HG03280 (cell line): ENCODE data around the gene GABRB1.

Source experiments
- ATAC-seq: cut with Tn5 transposase; IDR thresholded peaks from one replicate; pipeline ENCODE4 v1.9.1; 2021; ENCODE audit warnings: mild to moderate bottlenecking, moderate library complexity; ENCODE audit not compliant: unreplicated experiment

Gene GABRB1

GRCh38 chr4:47031011-47031678, at the start of gene GABRB1:
Gene GABRB1, plus strand, starts transcription at chr4:47031567.
- no peak for ATAC-seq

DNA sequence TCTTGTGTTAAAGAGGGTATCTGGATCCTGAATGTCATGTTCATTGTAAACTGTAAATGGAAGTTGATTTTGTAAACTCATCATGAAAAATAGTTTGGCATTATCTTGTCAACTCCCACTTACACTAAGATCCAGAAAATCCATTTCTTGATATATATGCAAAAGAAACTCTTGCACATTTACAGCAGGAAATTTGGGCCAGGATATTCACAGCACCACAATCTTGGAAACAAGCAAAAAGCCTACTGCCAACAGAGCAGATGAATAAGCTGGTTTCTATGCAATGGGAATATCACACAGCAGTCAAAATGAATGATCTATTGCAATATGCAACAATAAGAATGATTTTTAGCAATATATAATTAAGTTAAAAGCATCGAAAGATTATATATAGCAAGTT, 46.6 kb upstream of the GABRB1 start:
- ATAC-seq = no peak

DNA sequence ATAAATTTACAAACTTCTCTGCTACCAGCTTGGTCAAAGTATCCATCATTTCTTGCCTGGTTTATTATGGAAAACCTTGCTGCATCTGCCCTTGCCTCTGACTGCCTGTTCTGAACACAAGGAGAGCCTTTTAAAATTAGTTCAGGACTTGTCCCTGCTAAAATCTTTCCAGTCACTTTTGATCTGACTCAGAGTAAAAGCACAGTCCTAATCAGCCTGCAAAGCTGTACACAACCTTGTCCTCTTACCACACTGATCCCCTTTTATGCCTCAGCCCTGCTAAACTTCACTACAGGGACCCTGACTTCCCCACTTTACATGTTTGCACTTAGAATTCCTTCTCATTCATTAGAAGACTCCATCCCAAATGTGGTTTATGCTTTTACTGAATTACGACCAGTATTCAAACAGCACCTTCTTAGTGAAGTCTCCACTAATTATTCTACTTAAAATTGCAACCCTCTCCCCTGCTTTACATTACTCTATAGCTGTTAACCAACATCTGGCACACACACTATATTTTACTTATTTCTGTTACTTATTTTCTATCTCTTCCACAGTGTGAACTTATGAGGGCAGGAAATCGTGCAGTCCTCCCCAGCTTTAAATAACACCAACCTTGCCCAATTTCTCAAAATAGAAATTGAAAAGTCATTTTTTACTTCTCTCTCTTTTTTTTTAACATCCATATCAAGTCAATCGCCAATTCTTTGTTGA, 44.3 kb upstream of the GABRB1 start:
- no peak for ATAC-seq

GRCh38 chr4:46992338-46992737, 39.0 kb upstream of the GABRB1 start:
- ATAC-seq = no peak

GRCh38 chr4:46993075-46994006, 38.0 kb upstream of the GABRB1 start, which contains the start of gene GABRA4:
Gene GABRA4, minus strand, starts transcription at chr4:46993581. Its CDS starts 157 bp downstream, at chr4:46993424.
- ATAC-seq = no peak

DNA sequence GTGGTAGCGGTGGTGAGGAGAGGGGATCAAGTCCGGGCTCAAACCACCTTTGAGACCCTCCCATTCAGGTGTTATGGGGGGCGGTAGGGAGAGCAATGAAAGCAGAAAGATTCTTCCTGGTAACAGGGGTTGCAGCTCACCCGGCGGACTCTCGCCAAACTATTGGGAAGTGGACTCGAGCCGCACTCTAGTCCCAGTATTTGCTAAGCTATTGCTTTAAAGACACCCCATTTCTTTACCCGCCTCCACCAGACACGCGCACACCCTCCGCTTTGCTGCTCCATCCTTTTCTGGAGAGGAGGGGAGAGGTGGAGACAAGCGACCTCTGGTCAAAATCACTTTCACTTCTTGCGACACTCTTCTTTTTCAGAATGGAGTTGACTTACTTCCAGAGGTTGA, 37.4 kb upstream of the GABRB1 start:
- ATAC-seq = no peak

GRCh38 chr4:46999566-46999965, 31.8 kb upstream of the GABRB1 start:
- ATAC-seq = no peak

DNA sequence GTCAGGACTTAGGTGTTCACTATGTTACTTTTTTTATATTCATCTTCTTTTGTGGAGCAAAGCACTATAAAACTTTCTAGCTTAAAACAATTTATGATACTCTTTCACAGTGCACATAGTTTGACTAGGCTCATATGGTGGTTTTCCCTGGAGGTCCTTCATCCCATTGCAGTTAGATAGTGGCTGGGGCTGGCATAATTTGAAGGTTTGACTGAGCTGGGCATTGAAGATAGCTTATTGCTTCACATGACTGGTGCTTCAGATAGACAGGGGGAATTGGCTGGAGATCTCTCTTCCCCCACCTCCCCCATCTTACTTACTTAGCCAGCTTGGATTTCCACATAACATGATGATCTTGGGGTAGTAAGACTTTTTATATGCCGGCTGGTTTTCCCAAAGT, 31.0 kb upstream of the GABRB1 start:
- no peak for ATAC-seq

DNA sequence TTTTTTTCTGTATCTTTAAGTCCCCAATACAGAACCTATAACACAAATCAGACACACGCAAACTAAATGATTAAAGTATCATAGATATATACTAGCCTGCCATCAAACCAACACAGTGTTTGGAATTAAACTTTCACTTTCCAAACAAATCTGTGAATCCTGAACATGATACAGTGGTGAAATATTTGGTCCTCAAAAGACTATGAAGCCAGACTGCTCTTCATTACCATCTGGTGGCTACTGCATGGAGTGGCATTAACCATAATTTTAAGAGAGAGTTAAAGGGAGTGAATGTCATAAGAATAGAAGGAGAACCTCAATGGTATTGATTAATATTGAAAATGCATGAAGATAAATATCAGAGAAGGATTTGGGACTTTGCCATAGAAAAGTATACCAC, 28.8 kb upstream of the GABRB1 start:
- no peak for ATAC-seq

GRCh38 chr4:47010347-47010911, 20.9 kb upstream of the GABRB1 start:
- ATAC-seq = peak; percentile 7

DNA sequence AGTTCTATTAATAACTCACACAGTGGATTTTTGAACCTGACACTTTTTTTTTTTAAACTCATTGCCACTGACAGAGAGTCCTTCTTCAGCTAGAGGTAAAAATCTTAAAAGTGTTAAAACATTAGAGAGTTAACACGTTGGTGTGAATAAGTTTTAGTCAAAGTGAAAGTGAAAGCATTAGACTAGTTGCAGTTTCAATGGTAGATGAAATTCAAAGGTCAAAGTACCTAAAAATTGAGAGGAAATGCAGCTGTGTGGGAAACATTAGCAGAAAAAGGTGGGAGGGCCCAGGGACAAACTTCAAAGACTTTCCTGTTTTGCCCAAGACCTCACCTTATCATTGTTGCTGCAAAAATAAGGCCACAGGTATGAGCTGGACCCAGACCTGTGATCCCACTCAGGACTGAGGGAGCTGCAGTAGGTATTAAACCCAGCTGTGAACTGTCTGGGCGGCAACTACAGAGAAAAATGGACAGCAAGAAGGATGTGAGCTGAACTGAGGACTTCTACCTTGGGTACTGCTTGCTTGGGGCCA, 20.4 kb upstream of the GABRB1 start:
- peak; percentile 67 for ATAC-seq

- ATAC-seq = no peak
Measured at GRCh38 chr4:47012676-47013075, 18.7 kb upstream of the GABRB1 start.

GRCh38 chr4:47013373-47013772, 18.0 kb upstream of the GABRB1 start:
- no peak for ATAC-seq

GRCh38 chr4:47017081-47017480, 14.3 kb upstream of the GABRB1 start:
- ATAC-seq = no peak

GRCh38 chr4:47017494-47017893, 13.9 kb upstream of the GABRB1 start:
- no peak for ATAC-seq

DNA sequence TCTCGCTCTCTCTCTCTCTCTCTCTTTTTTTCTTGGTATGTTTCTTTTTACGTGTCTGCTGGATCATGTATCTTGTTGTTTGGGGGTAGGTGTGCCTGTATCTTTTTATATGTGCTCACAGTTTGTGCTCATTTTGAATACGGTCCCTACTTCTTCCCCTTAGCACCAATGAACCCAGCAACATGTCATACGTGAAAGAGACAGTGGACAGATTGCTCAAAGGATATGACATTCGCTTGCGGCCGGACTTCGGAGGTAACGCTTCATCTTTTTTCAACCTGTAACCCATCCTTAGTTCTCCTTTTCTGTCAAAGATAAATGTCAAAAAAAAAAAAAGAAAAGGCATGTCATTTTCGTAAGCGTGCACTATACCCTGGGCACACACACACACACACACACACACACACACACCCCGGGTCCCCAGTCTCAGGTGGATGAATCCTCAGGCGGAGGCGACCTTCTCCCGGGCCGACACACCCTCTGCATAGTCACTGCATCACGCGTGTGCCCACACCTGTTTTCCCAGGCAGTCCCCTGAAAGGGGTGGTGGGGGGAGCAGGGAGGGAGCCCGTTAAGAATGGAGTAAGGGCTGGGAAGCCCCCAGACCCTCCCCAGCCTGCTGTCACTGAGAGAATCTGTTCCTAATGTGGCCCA, 511 bp downstream of the GABRB1 start:
- no peak for ATAC-seq

- peak; percentile 88 for ATAC-seq
Measured at GRCh38 chr4:47032405-47033106, 1.2 kb downstream of the GABRB1 start.

DNA sequence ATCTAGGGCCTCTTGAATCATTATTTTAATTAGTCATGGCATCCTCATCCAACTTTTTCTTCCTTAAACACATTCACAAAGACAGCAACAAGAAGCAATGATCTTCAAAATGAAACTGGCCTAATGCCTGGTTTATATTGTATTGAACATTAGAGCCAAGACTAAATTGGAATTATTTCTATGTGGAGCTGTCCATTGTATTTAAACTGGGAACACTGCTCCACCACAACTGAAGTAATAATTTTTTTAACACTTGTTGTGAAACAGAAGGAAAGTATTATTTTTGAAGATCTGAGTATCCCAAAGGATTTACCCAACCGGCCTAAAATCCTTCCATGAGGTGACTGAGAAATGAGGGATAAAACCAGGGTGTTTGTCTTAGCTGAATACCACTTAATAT, 6.9 kb downstream of the GABRB1 start:
- ATAC-seq = no peak

DNA sequence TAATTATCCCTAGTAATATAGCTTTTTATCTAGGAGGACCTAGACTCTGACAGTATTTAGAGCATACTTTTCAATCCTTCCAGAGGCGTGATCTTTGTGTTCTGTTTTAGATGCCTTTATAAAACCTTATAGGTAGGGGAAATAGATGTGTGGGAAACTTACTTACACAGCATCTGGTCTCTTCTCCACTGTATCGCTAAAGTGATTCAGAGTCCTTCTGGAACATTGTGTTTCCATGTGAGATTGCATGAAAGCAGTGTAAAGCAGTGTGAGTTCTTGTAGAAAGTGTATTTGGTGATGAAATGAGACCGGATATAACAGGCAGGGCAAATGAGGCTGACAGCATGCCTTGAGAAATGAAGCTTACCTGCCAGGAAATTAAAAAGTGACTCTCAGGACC, 9.5 kb downstream of the GABRB1 start:
- no peak for ATAC-seq

- ATAC-seq = no peak
Measured at GRCh38 chr4:47043821-47044220, 12.5 kb downstream of the GABRB1 start.
